ENCODE results near the gene CASZ1.

- no peak for TF ChIP-seq POLR2AphosphoS5 (IDR thresholded peaks at IDR 0.05)
- no peak for TF ChIP-seq CTCF (IDR thresholded peaks at IDR 0.05 in 8 of 11, conservative IDR thresholded peaks at IDR 0.05 in 3 of 11)
- TF ChIP-seq POLR2A (IDR thresholded peaks at IDR 0.05) = no peak
These were observed 92.0 kb downstream of the CASZ1 start for GRCh38 chr1:10704368-10704882.

All from spleen (tissue), 7 donors.